OCI-LY7 (cell line): Measurements from ENCODE around the gene VAT1L. TPM values are rescaled to one million over a fixed set of nuclear protein-coding genes. Genes with fewer than 3 reads are reported as not detected.
"Not testable (repeated sequence)": the region's sequence is repeated elsewhere in the genome, so short reads cannot be mapped to it uniquely, and the experiment has no call there.

Experiments
- BruUV-seq: library from RNA; stranded (reverse); fragments of 400-500 nt; replicated peaks from 2 replicates; lab custom pipeline; 2021; lab: Mats Ljungman, UMichigan
- CTCF ChIA-PET: fragments of 300-600 bp; sonication (Branson Sonifier 250); formaldehyde crosslinking; loops from one replicate; lab custom pipeline; 2022; ENCODE audit warnings: antibody characterized with exemption; ENCODE audit not compliant: unreplicated experiment; lab: Charles Lee
- POLR2A ChIA-PET: fragments of 300-600 bp; sonication (Branson Sonifier 250); formaldehyde crosslinking; loops from one replicate; lab custom pipeline; 2022; ENCODE audit warnings: antibody characterized with exemption; lab: Charles Lee
- DNase-seq: peaks from one replicate; pipeline ENCODE4 v3.0.0-alpha.2; 2015; ENCODE audit warnings: low spot score
- H2AFZ ChIP-seq: fragments of 200-600 bp; sonication (generic), shearing (Covaris generic); 2 replicates; pipeline ENCODE4 v1.6.1; 2014; ENCODE audit warnings: mild to moderate bottlenecking, antibody characterized with exemption, low read length, moderate library complexity
- H3K27ac ChIP-seq: fragments of 200-600 bp; sonication (generic); 2 replicates; pipeline ENCODE4 v1.5.1; 2014; ENCODE audit warnings: mixed run types, low read depth, mild to moderate bottlenecking, moderate library complexity, low read length, inconsistent platforms; ENCODE audit not compliant: poor library complexity, severe bottlenecking
- H3K36me3 ChIP-seq: fragments of 200-600 bp; sonication (generic); 2 replicates; pipeline ENCODE4 v1.6.1; 2014; ENCODE audit warnings: mild to moderate bottlenecking, antibody characterized with exemption, low read length, moderate library complexity, mixed read lengths; ENCODE audit not compliant: insufficient read depth
- H3K4me1 ChIP-seq: fragments of 200-600 bp; sonication (generic); 2 replicates; pipeline ENCODE4 v1.5.1; 2014; ENCODE audit warnings: mild to moderate bottlenecking, low read length; ENCODE audit not compliant: insufficient read depth, poor library complexity, severe bottlenecking
- H3K4me2 ChIP-seq: fragments of 200-600 bp; sonication (generic); 2 replicates; pipeline ENCODE4 v1.6.1; 2014; ENCODE audit warnings: mild to moderate bottlenecking, low read length
- H3K4me3 ChIP-seq: fragments of 200-600 bp; sonication (generic); 2 replicates; pipeline ENCODE4 v1.5.1; 2014; ENCODE audit warnings: mild to moderate bottlenecking, low read depth, low read length; ENCODE audit not compliant: poor library complexity, severe bottlenecking
- H3K79me2 ChIP-seq: fragments of 200-600 bp; sonication (generic); 2 replicates; pipeline ENCODE4 v1.6.1; 2016; ENCODE audit warnings: low read depth, mild to moderate bottlenecking, low read length, moderate library complexity, mixed read lengths; ENCODE audit not compliant: insufficient read depth
- H3K9me2 ChIP-seq: fragments of 200-600 bp; sonication (generic); 2 replicates; pipeline ENCODE4 v1.6.1; 2016; ENCODE audit warnings: mild to moderate bottlenecking, low read length, mixed read lengths; ENCODE audit not compliant: insufficient read depth
- H3K9me3 ChIP-seq: fragments of 200-600 bp; sonication (generic); 2 replicates; pipeline ENCODE4 v1.6.1; 2014; ENCODE audit warnings: mild to moderate bottlenecking, mixed run types, low read length, mixed read lengths
- H4K20me1 ChIP-seq: fragments of 200-600 bp; sonication (generic); 2 replicates; pipeline ENCODE4 v1.6.1; 2014; ENCODE audit warnings: mild to moderate bottlenecking, antibody characterized with exemption, low read length, moderate library complexity, mixed read lengths; ENCODE audit not compliant: insufficient read depth
- CTCF ChIP-seq: fragments of 200-600 bp; sonication (generic); conservative IDR thresholded peaks from 2 replicates; pipeline ENCODE4 v1.5.1; 2014; ENCODE audit warnings: mild to moderate bottlenecking, antibody characterized with exemption, low read length, moderate library complexity, mixed read lengths
- EZH2phosphoT487 ChIP-seq: fragments of 200-600 bp; sonication (generic); IDR thresholded peaks from 2 replicates; pipeline ENCODE4 v1.6.1; 2018; ENCODE audit warnings: low read depth, borderline replicate concordance, mild to moderate bottlenecking, mixed run types, antibody characterized with exemption, low read length, moderate library complexity, mixed read lengths
- intact Hi-C: fragments of 100-400 bp; cut with micrococcal nuclease; formaldehyde crosslinking; loops from one replicate; pipeline ENCODE4 v1.10.0; 2022; ENCODE audit not compliant: unreplicated experiment
- total RNA-seq, 2 experiments: library from RNA; depleted of rRNA in 1 of 2; stranded (reverse); fragments of >200 nt in 1 of 2; shearing (Covaris generic) in 1 of 2; gene quantifications; 2 replicates each; pipeline ENCODE4 v1.2.3, GENCODE V29; 2014 to 2022

VAT1L gene
- total RNA-seq, 2 experiments from 2014 or later = not detected

GRCh38 chr16:77945126-77945525 is 156.8 kb downstream of the VAT1L start:
- Histone ChIP-seq H3K4me3 (no peak overlapping the region), H3K4me2 (no peak overlapping the region), H2AFZ (no peak overlapping the region), H3K27ac (no peak overlapping the region), H3K9me3 (no peaks in the 10 kb centered on the region), H4K20me1 (no peaks in the 10 kb centered on the region), H3K9me2 (no peaks in the 10 kb centered on the region), H3K79me2 (no peaks in the 10 kb centered on the region), H3K36me3 (no peaks in the 10 kb centered on the region), H3K4me1 (no peaks in the 10 kb centered on the region)
- TF ChIP-seq CTCF (no peak), EZH2phosphoT487 (no peak)
- DNase-seq = no peak
- CTCF ChIA-PET = no interaction called here
- no TSS peak for BruUV-seq
- POLR2A ChIA-PET = interaction anchor here (0.6 kb wide), 1 partner anchor 45 kb away, joined by 5 read pairs; no protein-coding TSS in a partner anchor
- intact Hi-C loops = no loop called here

- DNase-seq = no peak
- H2AFZ ChIP-seq = no peak overlapping the region
- no peaks in the 10 kb centered on the region for H3K36me3 ChIP-seq
- no peaks in the 10 kb centered on the region for H3K4me1 ChIP-seq
- H3K9me2 ChIP-seq = no peaks in the 10 kb centered on the region
- no peaks in the 10 kb centered on the region for H3K9me3 ChIP-seq
- no peak for TF ChIP-seq CTCF
- TF ChIP-seq EZH2phosphoT487 = no peak
- H3K4me3 ChIP-seq = no peak overlapping the region
- no peaks in the 10 kb centered on the region for H3K79me2 ChIP-seq
- BruUV-seq = no TSS peak
- H3K4me2 ChIP-seq = no peak overlapping the region
- CTCF ChIA-PET = no interaction called here
- no peak overlapping the region for H3K27ac ChIP-seq
- POLR2A ChIA-PET = no interaction called here
- intact Hi-C loops = no loop called here
- no peaks in the 10 kb centered on the region for H4K20me1 ChIP-seq
These were observed 158.5 kb downstream of the VAT1L start for GRCh38 chr16:77946823-77947222.

- POLR2A ChIA-PET, H4K20me1 ChIP-seq, H3K79me2 ChIP-seq, H3K4me2 ChIP-seq, intact Hi-C loops, H3K27ac ChIP-seq, H3K36me3 ChIP-seq, H2AFZ ChIP-seq, H3K4me1 ChIP-seq, BruUV-seq, H3K9me2 ChIP-seq, H3K4me3 ChIP-seq, CTCF ChIA-PET, DNase-seq, H3K9me3 ChIP-seq: not testable (repeated sequence)
These were observed 159.2 kb downstream of the VAT1L start for GRCh38 chr16:77947590-77947989.
